ENCODE data around the gene STXBP5. TPM values are rescaled to one million over a fixed set of nuclear protein-coding genes. Genes with fewer than 3 reads are reported as not detected.

Gene STXBP5
- total RNA-seq = 43.4 TPM in 2 replicates

DNA sequence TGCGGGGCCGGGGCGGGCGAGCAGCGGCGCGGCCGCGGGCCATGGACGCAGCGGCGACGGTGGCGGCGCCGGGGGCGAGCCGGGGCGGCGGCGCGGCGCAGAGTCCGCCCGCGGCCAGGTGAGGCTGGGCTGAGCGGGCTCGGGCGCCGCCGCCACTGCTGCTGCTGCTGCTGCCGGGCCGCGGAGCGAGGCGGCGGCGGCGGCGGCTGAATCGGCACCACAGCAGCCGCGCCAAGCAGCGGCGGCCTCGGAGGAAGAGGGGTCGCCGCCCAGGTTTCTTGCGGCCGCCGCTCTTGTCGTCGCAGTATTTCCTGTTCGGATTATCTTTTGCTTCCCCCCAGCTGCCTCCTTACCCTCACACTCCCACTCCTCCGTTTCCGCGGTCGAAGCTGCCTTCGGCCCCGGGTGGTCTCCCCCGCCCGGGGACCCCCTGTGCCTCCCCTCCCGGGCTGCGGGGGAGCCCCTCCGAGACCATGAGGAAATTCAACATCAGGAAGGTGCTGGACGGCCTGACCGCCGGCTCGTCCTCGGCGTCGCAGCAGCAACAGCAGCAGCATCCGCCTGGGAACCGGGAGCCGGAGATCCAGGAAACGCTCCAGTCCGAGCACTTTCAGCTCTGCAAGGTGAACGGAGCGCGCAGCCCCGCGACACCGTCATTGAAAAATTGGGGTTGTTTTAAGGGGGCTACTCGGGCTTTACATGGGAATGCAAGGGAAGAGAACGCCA lies at the start of gene STXBP5:
Gene STXBP5 (plus strand): TSS at position 358 of the 726 bp plus-strand sequence. CDS start 116 bp downstream, at position 474.

Small RNA genes lying within 50 kb of the gene (small RNA-seq; reads per million reads assigned to genes)
- not detected for gene AL355365.1

Data from thoracic aorta endothelial cell (primary cell).